DOHH2 (cell line): ENCODE data around the gene ACE.

Source experiments
- EZH2phosphoT487 ChIP-seq: fragments of 200-600 bp; sonication (generic); IDR thresholded peaks from 2 replicates; pipeline ENCODE4 v1.6.1; 2017; ENCODE audit warnings: borderline replicate concordance, mild to moderate bottlenecking, antibody characterized with exemption, low read length, moderate library complexity, mixed read lengths
- TF ChIP-seq, protein P1 (sequence below): fragments of 200-600 bp; sonication (generic); IDR thresholded peaks from one replicate; pipeline ENCODE4 v1.5.1; 2014; ENCODE audit warnings: antibody characterized with exemption, mild to moderate bottlenecking, low read depth, low read length; ENCODE audit not compliant: poor library complexity, severe bottlenecking

DNA sequence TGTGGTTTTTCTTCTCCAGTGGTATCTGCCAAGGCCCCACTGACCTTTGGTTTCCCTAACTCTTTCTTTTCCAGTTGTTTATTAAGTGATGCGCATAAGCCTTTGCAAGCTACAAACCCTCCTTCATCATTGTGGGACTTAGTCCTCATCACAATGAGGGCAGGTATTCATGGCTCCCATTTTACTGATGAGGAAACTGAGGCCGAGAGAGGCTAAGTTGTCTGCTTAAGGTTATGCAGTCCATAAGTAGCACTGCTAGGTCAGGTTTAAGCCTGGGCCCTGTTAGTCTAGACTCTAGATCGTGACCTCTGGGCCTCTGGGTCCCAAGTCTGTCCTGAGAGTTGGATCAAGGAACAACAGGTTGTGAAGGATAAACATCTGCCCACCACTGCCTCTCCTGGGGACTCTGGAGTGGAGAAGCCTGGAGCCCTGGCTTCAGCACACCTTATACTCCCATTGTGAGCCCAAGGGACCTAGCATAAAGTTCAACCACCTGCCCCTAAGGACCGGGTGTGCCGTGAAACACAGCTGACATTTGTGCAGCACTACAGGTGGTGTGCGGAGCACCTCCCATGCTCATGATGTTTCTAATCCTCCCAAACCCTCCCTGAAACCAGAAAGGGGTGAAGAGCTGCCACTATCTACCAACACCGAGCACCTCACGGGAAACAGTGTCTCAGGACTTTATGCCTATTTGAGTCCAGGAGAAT is 41.1 kb downstream of the ACE start:
- TF ChIP-seq, protein P1, sequence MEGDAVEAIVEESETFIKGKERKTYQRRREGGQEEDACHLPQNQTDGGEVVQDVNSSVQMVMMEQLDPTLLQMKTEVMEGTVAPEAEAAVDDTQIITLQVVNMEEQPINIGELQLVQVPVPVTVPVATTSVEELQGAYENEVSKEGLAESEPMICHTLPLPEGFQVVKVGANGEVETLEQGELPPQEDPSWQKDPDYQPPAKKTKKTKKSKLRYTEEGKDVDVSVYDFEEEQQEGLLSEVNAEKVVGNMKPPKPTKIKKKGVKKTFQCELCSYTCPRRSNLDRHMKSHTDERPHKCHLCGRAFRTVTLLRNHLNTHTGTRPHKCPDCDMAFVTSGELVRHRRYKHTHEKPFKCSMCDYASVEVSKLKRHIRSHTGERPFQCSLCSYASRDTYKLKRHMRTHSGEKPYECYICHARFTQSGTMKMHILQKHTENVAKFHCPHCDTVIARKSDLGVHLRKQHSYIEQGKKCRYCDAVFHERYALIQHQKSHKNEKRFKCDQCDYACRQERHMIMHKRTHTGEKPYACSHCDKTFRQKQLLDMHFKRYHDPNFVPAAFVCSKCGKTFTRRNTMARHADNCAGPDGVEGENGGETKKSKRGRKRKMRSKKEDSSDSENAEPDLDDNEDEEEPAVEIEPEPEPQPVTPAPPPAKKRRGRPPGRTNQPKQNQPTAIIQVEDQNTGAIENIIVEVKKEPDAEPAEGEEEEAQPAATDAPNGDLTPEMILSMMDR, result no peak
- TF ChIP-seq EZH2phosphoT487, result no peak
